OCI-LY1 (cell line): Measurements from ENCODE around the gene DEAF1.

ENCODE experiments used
- H2AFZ ChIP-seq: fragments of 200-600 bp; sonication (generic), shearing (Covaris generic); 2 replicates; pipeline ENCODE4 v1.6.0; 2014; ENCODE audit warnings: antibody characterized with exemption, mild to moderate bottlenecking, low read length
- H3F3A ChIP-seq: fragments of 200-600 bp; sonication (generic), shearing (Covaris generic); 2 replicates; pipeline ENCODE4 v1.6.0; 2014; ENCODE audit warnings: mild to moderate bottlenecking, antibody characterized with exemption, low read length, moderate library complexity; ENCODE audit not compliant: insufficient read depth
- H3K27ac ChIP-seq: fragments of 200-600 bp; sonication (generic); 2 replicates; pipeline ENCODE4 v1.5.1; 2014; ENCODE audit warnings: low read length, mixed run types, mild to moderate bottlenecking, low read depth; ENCODE audit not compliant: poor library complexity, severe bottlenecking
- H3K27me3 ChIP-seq: fragments of 200-600 bp; sonication (generic); 2 replicates; pipeline ENCODE4 v1.6.0; 2014; ENCODE audit warnings: antibody characterized with exemption, mild to moderate bottlenecking, low read length, moderate library complexity; ENCODE audit not compliant: insufficient read depth
- H3K36me3 ChIP-seq: fragments of 200-600 bp; sonication (generic); 2 replicates; pipeline ENCODE4 v1.6.1; 2014; ENCODE audit warnings: mild to moderate bottlenecking, antibody characterized with exemption, low read length, moderate library complexity, mixed read lengths; ENCODE audit not compliant: insufficient read depth
- H3K4me1 ChIP-seq: fragments of 200-600 bp; sonication (generic); 2 replicates; pipeline ENCODE4 v1.5.1; 2014; ENCODE audit warnings: mild to moderate bottlenecking, low read length, moderate library complexity; ENCODE audit not compliant: insufficient read depth, severe bottlenecking
- H3K4me2 ChIP-seq: fragments of 200-600 bp; sonication (generic), shearing (Covaris generic); 2 replicates; pipeline ENCODE4 v1.6.1; 2014; ENCODE audit warnings: low read length
- H3K4me3 ChIP-seq: fragments of 200-600 bp; sonication (generic); 2 replicates; pipeline ENCODE4 v1.5.1; 2014; ENCODE audit warnings: low read length, low read depth, mild to moderate bottlenecking, mixed read lengths; ENCODE audit not compliant: poor library complexity, severe bottlenecking
- H3K79me2 ChIP-seq: fragments of 200-600 bp; shearing (Covaris generic); 2 replicates; pipeline ENCODE4 v1.6.1; 2016; ENCODE audit warnings: mixed run types, low read length, mixed read lengths; ENCODE audit not compliant: insufficient read depth
- H3K9ac ChIP-seq: fragments of 200-600 bp; sonication (generic), shearing (Covaris generic); 2 replicates; pipeline ENCODE4 v1.6.1; 2014; ENCODE audit warnings: mild to moderate bottlenecking, low read length, mixed read lengths
- H3K9me2 ChIP-seq: fragments of 200-600 bp; sonication (generic), shearing (Covaris generic); 2 replicates; pipeline ENCODE4 v1.6.1; 2014; ENCODE audit warnings: low read depth, mild to moderate bottlenecking, low read length, mixed read lengths
- H3K9me3 ChIP-seq: fragments of 200-600 bp; shearing (Covaris generic); 2 replicates; pipeline ENCODE4 v1.6.1; 2014; ENCODE audit warnings: low read length, mixed read lengths
- H4K20me1 ChIP-seq: fragments of 200-600 bp; sonication (generic), shearing (Covaris generic); 2 replicates; pipeline ENCODE4 v1.6.0; 2016; ENCODE audit warnings: mild to moderate bottlenecking, low read length; ENCODE audit not compliant: insufficient read depth
- CTCF ChIP-seq: fragments of 200-600 bp; sonication (generic), shearing (Covaris generic); IDR thresholded peaks from 2 replicates; pipeline ENCODE4 v1.5.1; 2017; ENCODE audit warnings: mild to moderate bottlenecking, antibody characterized with exemption, low read length, moderate library complexity, mixed read lengths
- EZH2 ChIP-seq: fragments of 200-600 bp; sonication (generic), shearing (Covaris generic); IDR thresholded peaks from 2 replicates; pipeline ENCODE4 v1.8.0; 2017; ENCODE audit warnings: borderline replicate concordance, mixed run types, mild to moderate bottlenecking, antibody characterized with exemption, low read length, moderate library complexity, mixed read lengths

DEAF1 gene

DNA sequence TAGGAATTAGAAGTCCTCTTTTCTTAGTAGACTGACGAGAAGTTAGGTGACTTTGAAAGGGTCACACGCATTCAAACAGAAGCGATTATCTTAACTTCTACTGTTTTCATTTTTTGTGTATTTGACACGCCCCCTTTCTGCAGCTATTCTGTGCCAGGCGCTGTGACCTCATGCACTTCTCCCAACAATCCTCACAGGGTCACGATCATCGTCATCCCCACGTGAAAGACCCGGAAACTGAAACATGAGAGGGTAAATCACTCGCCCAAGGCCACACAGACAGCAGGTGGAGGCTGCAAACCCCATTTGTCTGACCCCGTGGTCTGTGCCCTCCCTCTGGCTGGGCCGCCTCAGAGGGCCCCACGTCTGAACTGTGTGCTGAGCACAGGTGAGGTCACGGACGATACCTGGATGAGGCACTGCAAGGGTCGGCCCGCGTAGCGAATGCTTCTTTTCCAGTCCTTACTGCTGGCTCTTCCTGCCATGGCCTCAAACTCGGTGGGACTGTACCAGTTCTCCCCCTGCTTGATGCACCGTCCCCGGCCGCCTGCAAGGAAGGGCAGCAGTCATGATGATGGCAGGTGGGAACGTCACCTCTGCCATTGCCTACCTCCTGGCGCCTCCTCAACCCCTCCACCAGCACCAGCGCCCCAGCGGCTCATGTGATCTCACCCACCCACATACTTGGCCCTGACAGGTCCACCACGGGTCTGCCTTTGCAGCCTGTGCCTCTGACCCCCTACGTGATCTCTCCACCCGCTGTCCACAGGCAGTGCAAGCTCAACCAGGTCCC is 8.4 kb downstream of the DEAF1 start:
- H3K9me2 ChIP-seq, result no peaks in the 10 kb centered on the region
- no peak overlapping the region for H3K9ac ChIP-seq
- TF ChIP-seq CTCF, result no peak
- TF ChIP-seq EZH2, result no peak
- no peak overlapping the region for H3K4me3 ChIP-seq
- peaks cover 68% of the 10 kb centered on the region for H3K36me3 ChIP-seq
- H3K9me3 ChIP-seq, result no peaks in the 10 kb centered on the region
- H3K27me3 ChIP-seq, result no peaks in the 10 kb centered on the region
- H3K27ac ChIP-seq, result no peak overlapping the region
- no peaks in the 10 kb centered on the region for H4K20me1 ChIP-seq
- H3K79me2 ChIP-seq, result no peaks in the 10 kb centered on the region
- H3F3A ChIP-seq, result no peaks in the 10 kb centered on the region
- no peaks in the 10 kb centered on the region for H3K4me1 ChIP-seq
- no peak overlapping the region for H3K4me2 ChIP-seq
- H2AFZ ChIP-seq, result no peak overlapping the region

GRCh38 chr11:680970-681369 is 14.1 kb downstream of the DEAF1 start:
- Histone ChIP-seq H3K4me3 (no peak overlapping the region), H3K27me3 (no peaks in the 10 kb centered on the region), H3K36me3 (peaks cover 52% of the 10 kb centered on the region), H3F3A (no peaks in the 10 kb centered on the region), H3K4me1 (no peaks in the 10 kb centered on the region), H2AFZ (no peak overlapping the region), H3K9ac (no peak overlapping the region), H3K4me2 (no peak overlapping the region), H3K9me3 (no peaks in the 10 kb centered on the region), H4K20me1 (no peaks in the 10 kb centered on the region), H3K79me2 (no peaks in the 10 kb centered on the region), H3K27ac (no peak overlapping the region), H3K9me2 (no peaks in the 10 kb centered on the region)
- TF ChIP-seq CTCF (no peak), EZH2 (no peak)

- Histone ChIP-seq H4K20me1 (no peaks in the 10 kb centered on the region), H3K36me3 (peaks cover 48% of the 10 kb centered on the region), H3K9me3 (no peaks in the 10 kb centered on the region), H3K27ac (no peak overlapping the region), H3K4me1 (no peaks in the 10 kb centered on the region), H3K9ac (no peak overlapping the region), H3F3A (no peaks in the 10 kb centered on the region), H3K27me3 (no peaks in the 10 kb centered on the region), H3K9me2 (no peaks in the 10 kb centered on the region), H2AFZ (no peak overlapping the region), H3K4me3 (no peak overlapping the region), H3K4me2 (no peak overlapping the region), H3K79me2 (no peaks in the 10 kb centered on the region)
- TF ChIP-seq EZH2, result no peak
- TF ChIP-seq CTCF, result no peak
These were observed 14.5 kb downstream of the DEAF1 start for GRCh38 chr11:680476-680875.
